Measurements from ENCODE around the gene SLC10A7. TPM values are rescaled to one million over a fixed set of nuclear protein-coding genes. Genes with fewer than 3 reads are reported as not detected.

Gene SLC10A7, protein sequence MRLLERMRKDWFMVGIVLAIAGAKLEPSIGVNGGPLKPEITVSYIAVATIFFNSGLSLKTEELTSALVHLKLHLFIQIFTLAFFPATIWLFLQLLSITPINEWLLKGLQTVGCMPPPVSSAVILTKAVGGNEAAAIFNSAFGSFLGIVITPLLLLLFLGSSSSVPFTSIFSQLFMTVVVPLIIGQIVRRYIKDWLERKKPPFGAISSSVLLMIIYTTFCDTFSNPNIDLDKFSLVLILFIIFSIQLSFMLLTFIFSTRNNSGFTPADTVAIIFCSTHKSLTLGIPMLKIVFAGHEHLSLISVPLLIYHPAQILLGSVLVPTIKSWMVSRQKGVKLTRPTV
- total RNA-seq = 17.0 TPM

DNA sequence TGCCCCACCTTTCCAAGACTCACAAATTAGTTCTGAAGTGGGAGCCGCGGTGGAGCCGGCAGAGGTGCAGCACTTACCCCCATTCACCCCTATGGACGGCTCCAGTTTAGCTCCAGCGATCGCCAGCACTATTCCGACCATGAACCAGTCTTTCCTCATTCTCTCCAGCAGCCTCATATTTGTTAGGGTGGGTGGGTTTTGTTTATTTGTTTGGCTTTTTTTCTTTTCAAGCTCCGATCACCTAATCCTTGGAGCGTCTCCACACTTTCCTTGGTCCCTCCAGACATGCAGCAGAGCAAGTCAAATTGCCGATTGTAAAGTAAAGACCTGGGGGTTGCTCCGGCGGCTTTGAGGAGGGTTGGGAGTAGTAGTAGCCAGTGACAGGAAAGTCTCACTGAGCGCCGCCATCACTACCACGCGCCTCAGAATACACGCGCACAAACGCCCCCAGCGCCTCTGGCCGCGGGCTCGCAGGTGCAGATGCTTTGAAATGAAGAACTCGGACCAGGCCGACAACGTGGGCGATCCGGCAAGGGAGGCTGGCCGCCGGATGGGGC, at the start of gene SLC10A7:
SLC10A7 (minus strand) TSS at position 400 of the 557 bp plus-strand sequence; CDS start at position 177, 223 bp downstream.
- intact Hi-C loops (cut with DNase I) = no loop called here
- peak; percentile 96 for ATAC-seq
- DNase-seq (ENCODE audit: low spot score) = peak; percentile 81

DNA sequence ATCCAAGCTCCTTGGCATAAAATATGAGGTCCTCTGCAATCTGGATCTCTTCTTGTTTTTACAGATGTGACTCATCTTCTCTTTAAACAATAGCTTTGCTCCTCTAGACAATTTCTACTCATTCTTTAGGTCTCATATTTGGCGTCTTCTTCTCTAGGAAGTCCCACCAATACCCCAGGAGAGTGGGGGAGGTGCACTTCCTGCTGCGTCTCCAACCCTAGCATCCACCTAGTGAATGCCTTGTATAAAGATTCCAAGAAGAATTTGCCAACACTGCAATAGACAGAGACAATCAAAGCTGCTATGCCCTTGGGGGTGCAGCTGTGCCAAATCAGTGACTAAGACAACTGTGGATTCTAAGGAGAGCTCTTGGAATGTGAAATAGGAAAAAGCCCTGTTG, 45.7 kb upstream of the SLC10A7 start:
- no peak for DNase-seq (ENCODE audit: low spot score)
- intact Hi-C loops (cut with DNase I) = no loop called here
- ATAC-seq = peak; percentile 46

DNA sequence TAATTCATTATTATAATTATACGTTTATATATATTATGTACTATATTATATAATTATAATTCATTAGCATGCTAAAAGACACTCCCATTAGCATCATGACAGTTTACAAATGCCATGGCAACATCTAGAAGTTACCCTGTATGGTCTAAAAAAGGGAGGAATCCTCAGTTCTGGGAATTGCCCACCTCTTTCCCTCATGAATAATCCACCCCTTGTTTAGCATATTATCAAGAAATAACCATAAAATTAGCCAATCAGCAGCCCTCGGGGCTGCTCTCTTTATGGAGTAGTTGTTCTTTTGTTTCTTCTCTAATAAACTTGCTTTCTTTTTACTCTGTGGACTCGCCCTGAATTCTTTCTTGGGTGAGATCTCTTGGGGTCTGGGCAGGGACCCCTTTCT, 42.8 kb upstream of the SLC10A7 start:
- intact Hi-C loops (cut with DNase I) = no loop called here
- DNase-seq (ENCODE audit: low spot score) = no peak
- ATAC-seq = no peak

DNA sequence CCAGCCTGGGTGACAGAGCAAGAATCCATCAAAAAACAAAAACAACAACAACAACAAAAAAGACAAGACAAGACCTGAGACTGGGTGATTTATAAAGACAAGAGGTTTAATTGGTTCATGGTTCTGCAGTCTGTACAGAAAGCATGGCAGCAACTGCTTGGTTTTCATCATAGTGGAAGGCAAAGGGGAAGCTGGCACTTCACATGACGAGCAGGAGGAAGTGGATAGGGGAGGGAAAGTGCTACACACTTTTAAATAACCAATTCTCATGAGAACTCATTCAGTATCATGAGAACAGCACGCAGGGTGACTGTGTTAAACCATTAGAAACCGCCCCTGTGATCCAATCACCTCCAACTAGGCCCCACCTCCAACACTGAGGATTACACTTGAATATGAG, 28.4 kb upstream of the SLC10A7 start:
- ATAC-seq = no peak
- intact Hi-C loops (cut with DNase I) = no loop called here
- DNase-seq (ENCODE audit: low spot score) = no peak

DNA sequence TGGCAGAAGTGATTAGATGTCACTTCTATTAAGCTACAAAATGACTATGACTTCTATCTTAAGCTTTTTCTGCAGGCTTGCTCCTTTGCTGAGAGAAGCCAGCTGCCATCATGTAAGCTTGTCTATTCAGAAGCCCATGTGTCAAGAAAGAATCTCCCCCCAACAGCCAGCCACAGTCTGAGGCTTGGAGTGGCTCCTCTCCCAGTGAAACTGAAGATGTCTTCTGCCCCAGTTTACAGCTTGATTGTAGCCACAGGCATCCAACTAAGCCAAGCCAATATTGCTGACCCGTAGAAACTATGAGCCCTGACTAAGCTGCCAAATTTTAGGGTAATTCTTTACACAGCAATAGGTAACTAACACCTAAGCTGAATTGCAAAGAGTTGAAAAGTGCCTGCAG, 26.7 kb upstream of the SLC10A7 start:
- DNase-seq (ENCODE audit: low spot score) (no peak), ATAC-seq (no peak)
- intact Hi-C loops (cut with DNase I) = no loop called here

DNA sequence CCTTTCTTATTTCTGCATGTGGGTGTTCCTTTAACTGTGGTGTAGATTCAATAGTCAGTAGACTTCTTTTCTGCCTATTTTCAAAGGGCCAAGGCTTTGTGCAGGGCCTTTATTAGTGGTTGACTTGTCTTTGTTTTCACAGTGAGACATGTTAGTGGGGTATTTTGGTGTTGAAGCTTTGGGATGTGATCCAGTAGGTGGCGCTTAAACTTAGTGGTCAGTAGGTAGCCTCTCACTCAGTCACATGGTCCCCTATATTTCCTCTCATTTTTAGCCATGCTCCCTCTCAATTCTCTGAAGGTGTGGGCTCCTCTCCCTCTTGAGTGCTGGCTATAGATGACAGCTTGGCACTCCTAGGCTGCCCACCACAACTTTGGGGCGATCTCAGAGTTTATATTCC, 23.4 kb upstream of the SLC10A7 start:
- intact Hi-C loops (cut with DNase I) = no loop called here
- ATAC-seq (no peak), DNase-seq (ENCODE audit: low spot score) (no peak)

DNA sequence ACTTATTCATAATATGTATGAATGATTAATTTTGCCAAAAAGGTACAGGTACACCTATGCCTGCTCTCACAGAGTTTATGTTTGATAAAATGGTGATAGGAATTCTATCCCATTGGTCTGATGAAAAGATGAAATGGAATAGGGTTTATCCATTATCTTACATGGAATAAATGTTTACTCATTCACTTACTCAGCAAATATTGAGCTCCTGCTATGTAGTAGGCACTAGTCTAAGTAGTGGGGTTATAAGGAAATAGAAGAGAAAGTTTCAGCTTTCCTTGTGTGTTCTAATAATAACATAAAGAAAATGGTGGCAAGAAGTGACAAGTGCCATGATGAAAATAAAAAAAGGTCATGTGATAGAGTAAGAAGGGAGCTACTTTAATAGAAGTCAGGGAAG, 12.4 kb upstream of the SLC10A7 start:
- DNase-seq (ENCODE audit: low spot score) = no peak
- intact Hi-C loops (cut with DNase I) = no loop called here
- no peak for ATAC-seq

DNA sequence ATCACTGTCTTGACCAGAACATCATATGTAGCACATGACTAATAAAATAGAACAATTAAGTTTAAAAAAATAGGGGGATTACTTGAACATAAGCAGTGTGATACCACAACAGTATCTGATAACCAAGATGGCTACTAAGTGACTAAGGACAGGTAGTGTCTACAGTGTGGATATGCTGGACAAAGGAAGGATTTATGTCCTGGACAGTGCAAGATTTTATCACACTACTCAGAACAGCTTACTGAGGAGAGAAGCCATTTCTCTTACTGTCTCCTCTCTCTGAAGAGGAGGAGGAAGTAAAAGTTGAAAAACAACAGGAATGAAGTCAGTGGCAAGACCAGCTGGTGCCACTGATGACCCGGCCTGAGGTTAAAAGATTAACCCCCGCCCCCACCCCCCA, 4.0 kb upstream of the SLC10A7 start:
- ATAC-seq = no peak

DNA sequence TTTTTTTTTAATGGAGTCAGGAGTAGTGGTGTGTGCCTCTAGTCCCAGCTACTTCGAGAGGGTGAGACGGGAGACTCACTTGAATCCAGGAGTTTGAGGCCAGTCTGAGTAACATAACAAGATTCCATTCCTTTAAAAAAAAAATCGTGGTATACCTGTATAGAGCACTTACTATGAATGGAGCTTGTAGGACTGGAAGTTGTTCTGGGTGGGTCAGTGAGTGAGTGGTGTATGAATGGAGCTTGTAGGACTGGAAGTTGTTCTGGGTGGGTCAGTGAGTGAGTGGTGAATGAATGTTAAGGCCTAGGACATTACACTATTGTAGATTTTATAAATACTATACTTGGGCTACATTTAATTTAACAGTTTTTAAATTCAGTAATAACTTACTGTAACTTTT, 2.9 kb upstream of the SLC10A7 start:
- DNase-seq (ENCODE audit: low spot score) (no peak), ATAC-seq (no peak)
- intact Hi-C loops (cut with DNase I) = no loop called here

More for the DNA sequence above, 4.0 kb upstream of the SLC10A7 start:
- intact Hi-C loops (cut with DNase I) = no loop called here
- DNase-seq (ENCODE audit: low spot score) = no peak

DNA sequence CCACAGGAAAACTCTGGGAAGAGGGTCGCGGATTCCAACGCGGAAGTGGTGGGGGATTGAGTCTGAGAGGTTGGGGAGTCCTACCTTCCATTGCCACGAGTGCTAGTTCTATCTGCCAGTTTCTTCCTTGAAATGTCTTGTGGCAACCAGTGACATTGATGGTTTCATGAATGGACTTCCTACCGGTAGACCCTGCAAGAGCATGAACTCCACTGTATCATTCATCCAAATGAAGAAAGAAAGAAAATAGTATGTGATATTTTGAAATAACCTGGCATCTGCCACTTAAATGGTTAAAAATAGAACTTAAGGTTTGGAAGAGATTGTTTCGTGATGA, 1.1 kb upstream of the SLC10A7 start:
- DNase-seq (ENCODE audit: low spot score) = no peak
- ATAC-seq = no peak
- intact Hi-C loops (cut with DNase I) = no loop called here

DNA sequence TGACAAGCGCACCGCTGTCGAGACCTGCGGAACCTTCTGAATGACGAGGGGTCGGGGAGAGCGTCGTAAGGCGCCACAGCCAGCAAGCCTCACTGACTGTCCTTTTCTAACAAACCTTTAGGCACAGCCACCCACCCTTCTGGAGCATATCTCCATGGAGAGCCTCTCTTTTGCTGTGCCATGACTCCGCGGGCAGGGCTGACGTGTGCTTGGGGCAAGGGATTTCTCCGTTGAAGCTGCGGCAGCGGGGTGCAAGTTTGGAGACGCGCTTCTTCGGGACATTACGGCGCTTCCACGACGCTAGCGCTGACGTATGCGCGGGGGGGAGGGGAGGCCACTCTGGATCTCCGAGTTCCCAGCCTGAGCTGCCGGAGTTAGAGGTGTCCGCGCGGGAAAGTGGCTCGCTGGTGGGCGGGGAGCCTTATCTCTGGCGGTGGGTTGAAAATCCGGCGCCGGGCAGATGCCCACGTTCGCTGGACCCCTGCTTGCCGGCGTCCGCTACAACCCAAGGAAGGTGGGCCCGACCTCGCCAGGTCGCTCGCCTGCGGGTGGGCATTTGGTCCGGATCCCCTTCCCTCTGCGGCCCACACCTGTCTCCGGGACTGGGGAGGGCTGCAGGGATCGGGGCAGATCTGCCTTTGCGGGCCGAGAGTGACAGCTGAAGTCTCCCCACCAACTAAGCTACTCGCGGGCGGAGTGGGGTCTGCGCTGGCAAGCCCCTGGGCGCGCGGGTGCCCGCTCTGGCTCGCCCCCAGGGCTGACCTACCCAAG, 543 bp upstream of the SLC10A7 start:
- intact Hi-C loops (cut with DNase I) = no loop called here
- ATAC-seq (peak; percentile 99), DNase-seq (ENCODE audit: low spot score) (peak; percentile 96)

DNA sequence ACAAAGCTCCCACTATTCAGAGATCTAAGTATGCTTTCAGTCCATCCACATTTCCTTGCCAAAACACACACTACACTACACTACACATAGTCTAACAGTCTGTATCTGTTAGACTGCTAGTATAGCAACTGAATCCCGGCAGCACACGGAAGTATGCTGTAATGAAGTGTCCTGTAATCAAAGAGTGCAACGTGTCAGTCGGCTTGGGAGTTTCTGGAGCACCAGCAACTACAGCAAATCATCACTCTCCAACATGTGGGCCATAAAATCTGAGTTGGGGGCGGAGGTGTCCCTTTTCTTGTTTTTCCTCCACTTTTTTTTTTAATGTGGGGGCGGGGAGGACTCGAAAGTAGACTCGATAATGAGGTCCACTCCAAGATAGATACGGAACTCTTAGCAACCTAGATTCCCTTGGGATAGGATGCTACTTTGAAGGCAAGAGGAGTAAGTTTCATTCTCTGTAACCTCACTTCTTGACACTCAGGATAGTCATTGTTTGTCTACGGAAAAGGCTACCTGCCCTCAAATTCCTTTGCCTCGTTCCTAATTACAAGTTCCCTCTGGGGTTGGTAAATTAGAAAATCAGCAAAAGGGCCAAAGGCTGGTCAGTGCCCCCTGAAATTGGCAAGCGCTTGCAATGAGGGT, 722 bp downstream of the SLC10A7 start:
- intact Hi-C loops (cut with DNase I) = no loop called here
- ATAC-seq (peak; percentile 50), DNase-seq (ENCODE audit: low spot score) (no peak)

DNA sequence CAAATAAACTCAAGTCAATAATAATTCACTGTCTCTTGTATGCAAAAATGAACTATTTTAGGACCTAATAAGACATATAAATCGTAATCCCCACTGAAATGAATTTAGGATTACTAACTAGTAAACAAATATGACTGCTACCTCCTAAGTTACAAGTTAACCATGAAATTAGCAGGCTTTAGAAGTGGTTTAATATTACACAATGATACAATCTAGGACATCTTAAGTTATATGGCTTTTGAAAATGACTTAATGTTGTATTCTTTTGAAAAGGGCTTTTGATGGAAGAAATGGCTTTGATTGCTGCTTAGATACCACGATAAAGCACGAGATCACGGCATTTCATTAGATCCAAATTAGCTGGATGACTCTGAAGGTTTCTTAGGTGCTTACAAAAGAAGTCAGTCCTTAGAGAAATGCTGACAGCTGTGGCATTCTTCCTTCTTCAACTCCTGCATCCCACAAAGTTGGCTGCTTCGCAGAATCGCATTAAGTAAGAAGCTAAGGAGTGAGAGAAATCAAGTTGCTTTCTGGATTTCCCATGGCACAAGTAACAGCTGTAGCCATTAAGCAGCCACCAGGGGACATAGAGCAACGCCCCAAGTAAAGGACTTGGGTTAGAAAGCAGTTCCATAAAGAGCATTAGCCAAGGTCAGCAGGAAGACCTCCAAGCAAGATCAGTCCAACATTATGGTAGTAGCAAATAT, 6.9 kb downstream of the SLC10A7 start:
- ATAC-seq (no peak), DNase-seq (ENCODE audit: low spot score) (no peak)
- intact Hi-C loops (cut with DNase I) = no loop called here

DNA sequence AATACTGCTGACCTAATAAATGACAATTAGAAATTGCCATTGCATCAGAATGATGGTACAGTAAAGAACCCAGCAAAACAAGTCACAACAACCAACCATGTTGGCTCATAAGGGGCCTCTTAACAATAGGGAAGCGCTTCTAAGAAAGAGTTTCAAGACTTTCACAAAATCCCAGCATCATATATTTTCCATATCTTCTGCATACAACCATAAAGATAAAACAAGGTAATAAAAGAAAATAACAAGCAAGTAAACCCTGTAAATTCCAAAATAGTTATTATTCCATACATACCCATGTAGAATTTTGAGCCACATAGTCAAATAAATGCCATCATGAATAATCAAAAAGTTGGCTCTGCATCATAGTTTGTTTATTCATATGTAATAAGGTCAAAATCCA, 8.2 kb downstream of the SLC10A7 start:
- intact Hi-C loops (cut with DNase I) = no loop called here
- ATAC-seq = no peak

DNA sequence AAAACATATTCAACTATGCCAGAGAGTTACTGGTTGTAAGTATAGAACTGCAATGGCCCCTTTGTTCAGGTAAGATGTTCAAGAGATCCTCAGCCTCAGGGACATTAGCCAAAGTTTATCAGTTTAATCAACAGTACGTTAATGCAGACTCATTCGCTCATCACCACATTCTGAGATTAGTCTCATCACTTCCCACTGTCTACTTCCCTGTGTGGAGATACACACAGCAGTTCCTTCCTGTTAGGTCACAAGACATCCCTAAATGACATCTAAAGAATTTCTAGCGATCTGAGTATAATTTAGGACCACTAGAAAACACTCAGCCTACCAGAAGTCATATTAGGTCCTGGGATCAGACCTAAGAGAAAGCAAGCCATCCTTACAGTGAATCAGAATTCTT, 10.4 kb downstream of the SLC10A7 start:
- ATAC-seq (no peak), DNase-seq (ENCODE audit: low spot score) (no peak)
- intact Hi-C loops (cut with DNase I) = no loop called here

More for the DNA sequence above, 8.2 kb downstream of the SLC10A7 start:
- no peak for DNase-seq (ENCODE audit: low spot score)

DNA sequence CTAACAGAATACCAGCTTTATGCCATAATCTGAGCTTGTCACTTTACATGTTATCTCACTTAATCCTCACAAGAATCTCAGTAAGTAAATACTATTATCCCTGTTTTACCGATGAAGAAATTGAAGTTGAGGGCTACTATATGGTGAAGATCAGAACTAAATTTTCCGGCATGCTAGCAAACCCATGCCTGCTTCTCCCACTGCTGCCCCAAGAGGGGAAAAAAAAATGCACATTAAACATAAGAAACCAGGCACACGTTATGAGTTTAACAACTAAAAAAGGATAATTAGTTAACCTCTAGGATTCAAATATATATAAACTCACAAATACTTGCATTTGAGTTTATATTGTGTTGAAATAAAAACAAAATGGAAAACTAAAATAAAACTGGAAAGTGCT, 10.8 kb downstream of the SLC10A7 start:
- ATAC-seq (no peak), DNase-seq (ENCODE audit: low spot score) (no peak)
- intact Hi-C loops (cut with DNase I) = no loop called here

DNA sequence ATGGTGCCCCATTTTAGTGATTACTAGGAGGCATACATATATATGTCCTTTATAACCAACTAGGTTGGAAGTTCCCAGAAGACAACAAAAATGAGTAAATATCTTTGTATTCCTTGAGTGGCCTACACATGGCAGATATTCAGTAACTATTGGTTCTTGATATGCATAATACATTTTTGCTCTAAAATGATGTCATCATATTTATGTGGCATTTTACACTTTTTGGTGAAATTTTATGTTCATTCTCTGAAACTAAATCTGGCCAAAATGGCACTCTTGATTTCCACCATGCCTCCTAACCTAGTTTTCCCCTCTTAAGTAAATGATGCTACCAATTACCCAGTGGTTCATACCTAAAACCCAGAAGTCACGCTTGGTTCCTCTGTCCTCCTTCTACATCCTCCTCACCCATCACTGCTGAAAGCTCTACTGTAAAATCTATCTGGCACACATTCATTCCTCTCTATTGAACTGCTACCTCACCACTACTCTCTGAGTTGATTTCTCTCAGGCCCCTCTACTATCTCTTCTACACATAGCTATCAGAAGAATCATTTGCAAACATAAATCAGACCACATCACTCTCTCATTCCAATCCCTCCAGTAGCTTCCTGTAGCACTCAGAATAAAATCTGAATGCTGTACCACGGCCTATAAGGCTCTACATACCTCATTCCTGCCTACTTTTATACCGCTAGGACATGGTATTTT, 13.4 kb downstream of the SLC10A7 start:
- no peak for DNase-seq (ENCODE audit: low spot score)
- ATAC-seq = no peak
- intact Hi-C loops (cut with DNase I) = no loop called here

DNA sequence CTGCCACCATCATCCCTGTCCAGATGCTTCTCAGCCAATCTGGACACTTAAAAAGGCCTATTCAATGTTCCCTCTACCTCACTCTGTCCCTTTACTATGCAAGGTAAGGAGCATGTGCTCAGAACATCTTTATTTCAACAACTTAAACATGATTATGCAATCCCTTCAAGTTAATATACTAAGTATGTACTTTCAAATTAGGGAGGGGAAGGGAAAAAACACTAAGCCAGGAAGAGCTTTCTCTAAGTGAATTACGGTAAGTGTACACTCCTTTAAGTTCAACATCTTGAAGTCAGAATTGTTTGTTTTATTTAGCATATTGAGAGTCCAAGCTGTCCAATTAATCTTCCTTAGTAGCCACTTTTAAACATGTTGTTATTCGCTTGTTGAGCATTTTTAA, 14.1 kb downstream of the SLC10A7 start:
- DNase-seq (ENCODE audit: low spot score) = no peak
- intact Hi-C loops (cut with DNase I) = no loop called here
- ATAC-seq = no peak

DNA sequence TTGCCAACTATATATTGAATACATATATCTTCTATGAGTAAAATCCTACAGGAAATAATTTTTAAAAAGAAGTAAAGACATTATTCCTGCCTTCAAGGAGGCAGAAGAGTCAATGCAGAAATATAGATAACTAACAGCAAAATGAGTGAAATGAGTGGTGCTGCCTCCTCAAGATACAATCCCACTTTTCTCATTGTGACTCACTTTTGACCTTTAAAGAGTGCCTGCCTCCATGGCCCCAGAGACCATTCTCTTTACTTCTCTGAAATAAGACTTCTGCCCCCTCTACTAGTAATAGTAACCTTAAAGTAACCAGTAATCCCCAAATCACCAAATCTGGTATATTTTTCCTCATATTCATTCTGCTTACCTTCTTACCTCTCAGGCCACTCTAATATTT, 15.5 kb downstream of the SLC10A7 start:
- intact Hi-C loops (cut with DNase I) = no loop called here
- no peak for DNase-seq (ENCODE audit: low spot score)
- no peak for ATAC-seq
